ENCODE results near the gene INSC.

INSC gene

GRCh38 chr11:15113381-15113780 lies 1.3 kb upstream of the INSC start:
- Histone ChIP-seq H3K27me3 (ENCODE audit: control insufficient read depth, insufficient read depth, low read length) (peaks cover 35% of the 10 kb centered on the region), H3K9me3 (ENCODE audit: control insufficient read depth, low read depth, low read length) (no peaks in the 10 kb centered on the region), H3K4me3 (ENCODE audit: low read length) (no peak overlapping the region), H3K27ac (ENCODE audit: low read length) (no peak overlapping the region), H3K36me3 (ENCODE audit: control insufficient read depth, low read depth, low read length) (no peaks in the 10 kb centered on the region), H3K9ac (ENCODE audit: low read length) (no peak overlapping the region), H3K4me1 (ENCODE audit: control insufficient read depth, low read depth, low read length) (no peaks in the 10 kb centered on the region)

GRCh38 chr11:15115686-15116085 lies 963 bp downstream of the INSC start:
- H3K36me3 ChIP-seq (ENCODE audit: control insufficient read depth, low read depth, low read length): no peaks in the 10 kb centered on the region
- H3K9ac ChIP-seq (ENCODE audit: low read length): no peak overlapping the region
- H3K4me1 ChIP-seq (ENCODE audit: control insufficient read depth, low read depth, low read length): no peaks in the 10 kb centered on the region
- H3K27ac ChIP-seq (ENCODE audit: low read length): no peak overlapping the region
- peaks cover 35% of the 10 kb centered on the region for H3K27me3 ChIP-seq (ENCODE audit: control insufficient read depth, insufficient read depth, low read length)
- H3K9me3 ChIP-seq (ENCODE audit: control insufficient read depth, low read depth, low read length): no peaks in the 10 kb centered on the region
- no peak overlapping the region for H3K4me3 ChIP-seq (ENCODE audit: low read length)

- Histone ChIP-seq H3K4me3 (ENCODE audit: low read length) (no peak overlapping the region), H3K9me3 (ENCODE audit: control insufficient read depth, low read depth, low read length) (no peaks in the 10 kb centered on the region), H3K36me3 (ENCODE audit: control insufficient read depth, low read depth, low read length) (no peaks in the 10 kb centered on the region), H3K9ac (ENCODE audit: low read length) (no peak overlapping the region), H3K4me1 (ENCODE audit: control insufficient read depth, low read depth, low read length) (no peaks in the 10 kb centered on the region), H3K27me3 (ENCODE audit: control insufficient read depth, insufficient read depth, low read length) (peaks cover 33% of the 10 kb centered on the region), H3K27ac (ENCODE audit: low read length) (no peak overlapping the region)
Measured at GRCh38 chr11:15117751-15118150, 3.0 kb downstream of the INSC start.

GRCh38 chr11:15118431-15118830 lies 3.7 kb downstream of the INSC start:
- Histone ChIP-seq H3K9ac (ENCODE audit: low read length) (no peak overlapping the region), H3K36me3 (ENCODE audit: control insufficient read depth, low read depth, low read length) (no peaks in the 10 kb centered on the region), H3K27me3 (ENCODE audit: control insufficient read depth, insufficient read depth, low read length) (peaks cover 27% of the 10 kb centered on the region), H3K4me3 (ENCODE audit: low read length) (no peak overlapping the region), H3K9me3 (ENCODE audit: control insufficient read depth, low read depth, low read length) (no peaks in the 10 kb centered on the region), H3K27ac (ENCODE audit: low read length) (no peak overlapping the region), H3K4me1 (ENCODE audit: control insufficient read depth, low read depth, low read length) (no peaks in the 10 kb centered on the region)

DNA sequence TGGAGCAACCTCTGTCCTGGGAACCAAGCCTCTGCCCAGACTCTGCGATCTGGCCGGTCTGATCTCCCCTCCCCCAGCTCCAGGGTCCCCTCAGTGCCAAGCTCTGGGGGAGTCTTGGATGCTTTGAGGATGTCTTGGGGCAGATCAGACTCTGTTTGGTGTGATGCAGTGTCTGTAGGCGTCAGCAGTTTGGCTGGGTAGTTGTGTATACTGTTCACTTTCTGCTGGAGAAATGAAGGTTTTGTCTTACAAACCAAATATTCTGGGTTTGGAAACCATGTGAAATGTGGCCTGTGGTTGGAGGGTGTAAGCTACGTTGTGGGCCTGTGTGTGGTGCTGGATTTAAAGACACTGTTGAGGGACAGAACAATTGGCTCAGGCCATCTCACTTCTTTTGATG lies 4.6 kb downstream of the INSC start:
- H3K9me3 ChIP-seq (ENCODE audit: control insufficient read depth, low read depth, low read length): no peaks in the 10 kb centered on the region
- H3K4me1 ChIP-seq (ENCODE audit: control insufficient read depth, low read depth, low read length): no peaks in the 10 kb centered on the region
- peaks cover 17% of the 10 kb centered on the region for H3K27me3 ChIP-seq (ENCODE audit: control insufficient read depth, insufficient read depth, low read length)
- no peak overlapping the region for H3K4me3 ChIP-seq (ENCODE audit: low read length)
- H3K9ac ChIP-seq (ENCODE audit: low read length): no peak overlapping the region
- no peaks in the 10 kb centered on the region for H3K36me3 ChIP-seq (ENCODE audit: control insufficient read depth, low read depth, low read length)
- H3K27ac ChIP-seq (ENCODE audit: low read length): no peak overlapping the region

DNA sequence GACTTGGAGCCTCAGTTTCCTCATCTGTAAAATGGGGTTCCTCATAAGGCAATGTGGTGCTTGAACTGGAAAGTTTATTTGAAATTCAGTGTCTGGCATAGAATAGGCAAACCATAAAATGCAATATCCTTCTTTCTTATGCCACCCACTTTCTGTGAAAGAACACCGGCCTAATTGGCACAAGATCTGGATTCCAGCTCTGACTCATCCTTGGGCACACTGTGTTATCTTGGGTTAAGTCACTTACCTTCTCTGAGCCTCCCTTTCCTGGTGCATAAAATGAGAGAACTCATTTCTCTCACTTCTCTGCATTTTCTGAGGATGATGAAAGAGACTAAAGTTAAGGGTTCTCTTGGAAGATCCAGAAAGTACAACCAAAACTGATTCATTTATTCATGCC lies 5.1 kb downstream of the INSC start:
- no peaks in the 10 kb centered on the region for H3K4me1 ChIP-seq (ENCODE audit: control insufficient read depth, low read depth, low read length)
- H3K27ac ChIP-seq (ENCODE audit: low read length): no peak overlapping the region
- no peak overlapping the region for H3K9ac ChIP-seq (ENCODE audit: low read length)
- no peaks in the 10 kb centered on the region for H3K9me3 ChIP-seq (ENCODE audit: control insufficient read depth, low read depth, low read length)
- no peaks in the 10 kb centered on the region for H3K36me3 ChIP-seq (ENCODE audit: control insufficient read depth, low read depth, low read length)
- H3K4me3 ChIP-seq (ENCODE audit: low read length): no peak overlapping the region
- H3K27me3 ChIP-seq (ENCODE audit: control insufficient read depth, insufficient read depth, low read length): peaks cover 14% of the 10 kb centered on the region

DNA sequence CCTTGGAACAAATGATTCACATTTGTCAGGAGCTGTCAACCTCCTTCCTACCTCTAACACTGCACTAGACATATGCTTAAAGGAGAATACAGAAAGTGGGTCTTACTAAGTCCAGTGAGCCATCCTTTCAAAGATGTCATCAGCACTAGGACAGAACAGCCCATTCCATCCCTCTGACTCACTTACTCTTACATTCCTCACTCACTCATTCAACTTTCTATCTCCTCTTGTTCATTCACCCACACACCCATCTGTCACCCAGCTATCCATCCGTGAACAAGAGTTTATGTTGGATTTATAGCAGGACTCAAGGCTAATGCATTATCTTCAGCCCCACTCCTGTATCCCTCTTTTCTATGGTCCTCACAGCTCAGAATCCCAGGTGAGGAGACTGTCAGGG lies 9.1 kb downstream of the INSC start:
- H3K27ac ChIP-seq (ENCODE audit: low read length): no peak overlapping the region
- no peaks in the 10 kb centered on the region for H3K4me1 ChIP-seq (ENCODE audit: control insufficient read depth, low read depth, low read length)
- no peak overlapping the region for H3K9ac ChIP-seq (ENCODE audit: low read length)
- H3K4me3 ChIP-seq (ENCODE audit: low read length): no peak overlapping the region
- no peaks in the 10 kb centered on the region for H3K27me3 ChIP-seq (ENCODE audit: control insufficient read depth, insufficient read depth, low read length)
- H3K36me3 ChIP-seq (ENCODE audit: control insufficient read depth, low read depth, low read length): no peaks in the 10 kb centered on the region
- H3K9me3 ChIP-seq (ENCODE audit: control insufficient read depth, low read depth, low read length): no peaks in the 10 kb centered on the region

- no peaks in the 10 kb centered on the region for H3K4me1 ChIP-seq (ENCODE audit: control insufficient read depth, low read depth, low read length)
- H3K9me3 ChIP-seq (ENCODE audit: control insufficient read depth, low read depth, low read length): no peaks in the 10 kb centered on the region
- H3K27ac ChIP-seq (ENCODE audit: low read length): no peak overlapping the region
- H3K36me3 ChIP-seq (ENCODE audit: control insufficient read depth, low read depth, low read length): no peaks in the 10 kb centered on the region
- H3K9ac ChIP-seq (ENCODE audit: low read length): no peak overlapping the region
- H3K4me3 ChIP-seq (ENCODE audit: low read length): no peak overlapping the region
- H3K27me3 ChIP-seq (ENCODE audit: control insufficient read depth, insufficient read depth, low read length): no peaks in the 10 kb centered on the region
Measured at GRCh38 chr11:15124528-15124927, 9.8 kb downstream of the INSC start.

GRCh38 chr11:15127341-15127740 lies 12.6 kb downstream of the INSC start:
- H3K9ac ChIP-seq (ENCODE audit: low read length): no peak overlapping the region
- no peak overlapping the region for H3K27ac ChIP-seq (ENCODE audit: low read length)
- no peaks in the 10 kb centered on the region for H3K9me3 ChIP-seq (ENCODE audit: control insufficient read depth, low read depth, low read length)
- no peaks in the 10 kb centered on the region for H3K27me3 ChIP-seq (ENCODE audit: control insufficient read depth, insufficient read depth, low read length)
- H3K4me1 ChIP-seq (ENCODE audit: control insufficient read depth, low read depth, low read length): no peaks in the 10 kb centered on the region
- no peaks in the 10 kb centered on the region for H3K36me3 ChIP-seq (ENCODE audit: control insufficient read depth, low read depth, low read length)
- H3K4me3 ChIP-seq (ENCODE audit: low read length): no peak overlapping the region

DNA sequence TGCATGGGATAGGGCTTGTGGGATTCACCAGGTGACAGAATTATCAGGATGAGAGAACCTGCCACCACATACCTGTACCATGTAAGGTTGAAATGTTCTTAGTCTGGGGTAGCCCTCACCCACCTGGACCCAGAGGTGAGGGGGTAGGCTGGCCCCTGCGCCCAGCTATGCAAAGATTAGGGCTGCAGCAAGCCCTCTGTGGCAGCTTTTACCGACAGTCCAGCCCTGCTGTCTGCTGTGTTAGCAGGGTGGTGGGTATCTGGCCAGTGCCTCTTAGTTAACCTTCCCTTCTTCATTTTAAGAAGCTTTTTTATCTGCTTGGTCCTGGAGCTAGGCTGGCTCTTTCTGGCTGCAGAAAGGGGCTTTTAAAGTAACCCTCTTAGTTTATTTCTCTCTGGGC lies 13.9 kb downstream of the INSC start:
- H3K36me3 ChIP-seq (ENCODE audit: control insufficient read depth, low read depth, low read length): no peaks in the 10 kb centered on the region
- no peaks in the 10 kb centered on the region for H3K9me3 ChIP-seq (ENCODE audit: control insufficient read depth, low read depth, low read length)
- no peak overlapping the region for H3K9ac ChIP-seq (ENCODE audit: low read length)
- H3K27me3 ChIP-seq (ENCODE audit: control insufficient read depth, insufficient read depth, low read length): no peaks in the 10 kb centered on the region
- H3K4me3 ChIP-seq (ENCODE audit: low read length): no peak overlapping the region
- no peak overlapping the region for H3K27ac ChIP-seq (ENCODE audit: low read length)
- no peaks in the 10 kb centered on the region for H3K4me1 ChIP-seq (ENCODE audit: control insufficient read depth, low read depth, low read length)

DNA sequence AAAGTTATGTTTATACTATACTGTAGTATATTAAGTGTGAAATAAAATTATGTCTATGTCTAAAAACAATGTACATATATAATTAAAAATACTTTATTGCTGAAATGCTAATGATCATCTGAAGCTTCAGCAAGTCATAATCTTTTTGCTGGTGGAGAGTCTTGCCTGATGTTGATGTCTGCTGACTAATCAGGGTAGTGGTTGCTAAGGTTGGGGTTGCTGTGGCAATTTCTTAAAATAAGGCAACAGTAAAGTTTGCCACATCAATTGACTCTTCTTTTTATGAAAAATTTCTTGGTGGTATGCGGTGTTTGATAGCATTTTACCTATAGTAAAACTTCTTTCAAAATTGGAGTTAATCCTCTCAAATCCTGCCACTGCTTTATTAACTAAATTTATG lies 21.4 kb downstream of the INSC start:
- Histone ChIP-seq H3K4me1 (ENCODE audit: control insufficient read depth, low read depth, low read length) (no peaks in the 10 kb centered on the region), H3K36me3 (ENCODE audit: control insufficient read depth, low read depth, low read length) (no peaks in the 10 kb centered on the region), H3K9ac (ENCODE audit: low read length) (no peak overlapping the region), H3K9me3 (ENCODE audit: control insufficient read depth, low read depth, low read length) (no peaks in the 10 kb centered on the region), H3K27me3 (ENCODE audit: control insufficient read depth, insufficient read depth, low read length) (no peaks in the 10 kb centered on the region), H3K27ac (ENCODE audit: low read length) (no peak overlapping the region), H3K4me3 (ENCODE audit: low read length) (no peak overlapping the region)

DNA sequence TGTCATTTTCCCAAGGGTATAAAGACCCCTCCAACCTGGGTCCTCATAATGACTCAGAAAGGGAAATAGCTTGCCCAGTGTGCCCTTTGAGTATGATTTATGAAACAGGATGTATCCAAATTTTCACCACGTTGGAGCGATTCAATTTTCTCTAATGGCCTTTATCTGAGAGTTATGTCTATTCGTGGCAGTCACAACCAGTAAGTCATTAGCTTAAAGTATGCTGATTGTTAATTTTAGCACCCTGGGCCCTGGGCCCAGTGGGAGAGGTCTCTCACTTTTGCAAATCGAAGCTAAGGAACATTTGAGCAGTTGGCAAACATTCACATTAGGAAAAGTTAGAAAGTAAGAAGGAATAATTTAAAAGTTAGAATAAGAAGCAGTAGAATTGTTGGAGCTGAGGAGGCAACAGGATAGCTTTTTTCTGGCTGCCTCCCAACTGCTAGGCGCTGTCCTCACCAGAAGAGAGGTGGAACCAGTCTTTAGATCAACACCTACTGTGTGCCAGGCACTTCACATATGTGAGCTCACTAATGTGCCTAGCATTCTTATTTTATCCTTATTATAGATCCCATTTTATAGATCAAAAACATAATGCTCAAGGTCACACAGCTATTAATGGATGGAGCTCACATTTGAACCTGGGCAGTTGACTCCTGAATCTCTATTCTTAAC lies 24.5 kb downstream of the INSC start:
- H3K27me3 ChIP-seq (ENCODE audit: control insufficient read depth, insufficient read depth, low read length): no peaks in the 10 kb centered on the region
- H3K4me3 ChIP-seq (ENCODE audit: low read length): no peak overlapping the region
- H3K4me1 ChIP-seq (ENCODE audit: control insufficient read depth, low read depth, low read length): no peaks in the 10 kb centered on the region
- no peak overlapping the region for H3K9ac ChIP-seq (ENCODE audit: low read length)
- no peak overlapping the region for H3K27ac ChIP-seq (ENCODE audit: low read length)
- no peaks in the 10 kb centered on the region for H3K36me3 ChIP-seq (ENCODE audit: control insufficient read depth, low read depth, low read length)
- no peaks in the 10 kb centered on the region for H3K9me3 ChIP-seq (ENCODE audit: control insufficient read depth, low read depth, low read length)
